ENCODE results near the gene NHS.

The NHS gene

DNA sequence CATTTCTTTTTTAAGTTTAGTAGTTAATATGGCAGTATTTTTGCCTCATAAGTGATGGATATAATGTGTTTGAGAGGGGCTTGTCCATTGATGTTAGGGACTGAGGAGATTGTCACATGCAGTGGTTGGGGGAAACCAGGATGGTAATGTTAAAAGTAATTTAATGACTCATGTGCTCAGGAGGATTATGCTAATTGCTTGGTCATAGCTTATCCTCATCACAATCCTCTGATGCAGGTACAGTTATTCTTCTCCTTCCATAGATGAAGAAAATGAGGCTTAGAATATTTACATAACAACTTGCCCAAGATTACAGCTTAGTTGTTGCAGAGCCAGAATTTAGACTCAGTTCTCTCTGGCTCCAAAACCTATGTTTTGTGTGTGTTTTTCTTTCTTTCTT lies 267.9 kb downstream of the NHS start:
- DNase-seq (ENCODE audit: extremely low spot score, insufficient read length, low read depth): no peak
- FAIRE-seq: no peak

GRCh38 chrX:17643528-17643927 lies 268.5 kb downstream of the NHS start:
- no peak for DNase-seq (ENCODE audit: extremely low spot score, insufficient read length, low read depth)
- no peak for FAIRE-seq

GRCh38 chrX:17644001-17644400 lies 269.0 kb downstream of the NHS start:
- no peak for DNase-seq (ENCODE audit: extremely low spot score, insufficient read length, low read depth)
- FAIRE-seq: no peak

DNA sequence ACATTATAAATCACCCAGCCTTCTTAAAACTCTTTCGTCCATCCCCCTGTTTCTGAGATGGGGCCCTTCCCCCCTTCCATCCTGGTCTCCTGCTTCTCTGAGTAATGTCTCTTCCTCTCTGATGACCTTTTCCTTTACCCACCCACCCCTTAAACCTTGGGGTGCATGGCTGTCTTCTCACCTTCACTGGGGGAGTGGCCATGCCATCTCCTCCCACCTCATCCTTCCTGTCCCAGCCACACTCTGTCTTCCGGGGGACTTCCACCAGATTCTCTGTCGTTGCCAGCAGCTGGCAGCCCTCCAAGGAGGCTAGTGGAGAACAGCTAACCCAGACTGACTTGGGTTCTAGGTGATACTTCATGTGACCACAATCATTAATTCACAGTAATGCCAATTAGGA lies 279.1 kb downstream of the NHS start:
- no peak for FAIRE-seq
- DNase-seq (ENCODE audit: extremely low spot score, insufficient read length, low read depth): no peak

- FAIRE-seq (no peak), DNase-seq (ENCODE audit: extremely low spot score, insufficient read length, low read depth) (no peak)
Measured at GRCh38 chrX:17655211-17656034, 280.4 kb downstream of the NHS start.

GRCh38 chrX:17656035-17656418 lies 281.0 kb downstream of the NHS start:
- DNase-seq (ENCODE audit: extremely low spot score, insufficient read length, low read depth) (no peak), FAIRE-seq (no peak)

DNA sequence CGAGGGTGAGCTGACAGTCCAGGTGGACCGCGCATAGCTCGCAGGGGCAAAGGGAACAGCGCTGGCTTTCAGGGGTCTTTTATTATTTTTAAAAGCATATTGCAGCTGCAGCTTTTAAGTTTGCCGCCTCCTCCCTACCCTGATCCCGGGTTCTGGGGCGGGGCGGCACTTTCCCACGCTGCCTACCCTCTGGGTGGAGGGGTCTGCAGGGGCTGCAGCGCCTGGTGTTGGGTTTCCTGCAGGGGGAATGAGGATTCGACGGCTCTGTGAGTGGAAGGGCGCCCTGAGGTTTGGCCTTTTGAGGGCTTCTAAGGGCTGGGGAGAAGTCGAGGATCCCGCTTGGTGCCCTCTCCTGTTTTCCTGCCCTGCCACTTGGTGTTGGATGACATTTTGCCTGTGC lies 281.6 kb downstream of the NHS start:
- DNase-seq (ENCODE audit: extremely low spot score, insufficient read length, low read depth) (no peak), FAIRE-seq (no peak)

- DNase-seq (ENCODE audit: extremely low spot score, insufficient read length, low read depth) (no peak), FAIRE-seq (no peak)
Measured at GRCh38 chrX:17662391-17662790, 287.4 kb downstream of the NHS start.

DNA sequence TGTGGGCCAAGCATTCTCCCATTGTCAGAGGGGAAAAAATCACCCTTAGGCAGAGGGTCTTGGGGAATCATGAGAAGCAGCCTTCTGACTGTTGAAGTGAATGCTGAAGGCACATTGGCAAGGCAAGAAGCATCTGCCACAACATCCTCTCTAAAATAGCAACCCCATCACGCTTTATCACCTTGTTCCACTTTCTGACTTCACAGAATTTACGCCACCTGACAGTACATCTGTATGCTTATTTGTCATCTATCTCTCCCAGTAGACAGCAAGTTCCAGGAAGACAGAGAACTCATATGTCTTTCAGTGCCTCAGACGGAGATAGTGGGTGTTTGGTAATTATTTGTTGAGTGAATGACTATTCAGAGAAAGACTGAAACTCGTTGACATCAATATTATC lies 293.9 kb downstream of the NHS start:
- no peak for DNase-seq (ENCODE audit: extremely low spot score, insufficient read length, low read depth)
- no peak for FAIRE-seq

- DNase-seq (ENCODE audit: extremely low spot score, insufficient read length, low read depth): no peak
- FAIRE-seq: no peak
Measured at GRCh38 chrX:17669458-17669857, 294.5 kb downstream of the NHS start.

- FAIRE-seq: no peak
- no peak for DNase-seq (ENCODE audit: extremely low spot score, insufficient read length, low read depth)
Measured at GRCh38 chrX:17669891-17670290, 294.9 kb downstream of the NHS start.

GRCh38 chrX:17670874-17671273 lies 295.9 kb downstream of the NHS start:
- FAIRE-seq (no peak), DNase-seq (ENCODE audit: extremely low spot score, insufficient read length, low read depth) (no peak)

- no peak for FAIRE-seq
- DNase-seq (ENCODE audit: extremely low spot score, insufficient read length, low read depth): no peak
Measured at GRCh38 chrX:17674601-17675000, 299.6 kb downstream of the NHS start.

DNA sequence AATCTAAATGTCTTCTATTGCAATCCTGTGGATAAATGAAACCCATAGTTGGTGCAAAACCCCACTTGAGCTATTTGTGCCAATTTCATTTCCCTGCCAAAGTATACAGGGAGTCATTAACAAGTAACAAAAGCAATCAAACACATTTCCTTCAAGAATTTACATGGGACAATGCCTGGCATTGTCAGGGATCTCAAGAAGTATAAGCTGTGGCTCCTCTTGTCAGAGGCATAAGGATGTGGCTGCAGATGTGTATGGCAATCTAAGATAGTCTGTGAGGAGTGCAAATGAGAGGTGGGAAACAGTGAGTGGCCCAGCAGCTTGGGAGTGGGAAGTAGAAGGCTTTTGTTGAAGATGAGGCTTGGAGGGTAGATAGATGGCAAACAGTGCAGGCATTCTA lies 304.3 kb downstream of the NHS start:
- no peak for DNase-seq (ENCODE audit: extremely low spot score, insufficient read length, low read depth)
- no peak for FAIRE-seq

GRCh38 chrX:17679820-17680219 lies 304.8 kb downstream of the NHS start:
- FAIRE-seq (no peak), DNase-seq (ENCODE audit: extremely low spot score, insufficient read length, low read depth) (no peak)

GRCh38 chrX:17680732-17681413 lies 305.9 kb downstream of the NHS start:
- FAIRE-seq: no peak
- DNase-seq (ENCODE audit: extremely low spot score, insufficient read length, low read depth): no peak

- no peak for FAIRE-seq
Measured at GRCh38 chrX:17682259-17682658, 307.3 kb downstream of the NHS start.

GRCh38 chrX:17685026-17685425 lies 310.0 kb downstream of the NHS start:
- FAIRE-seq: no peak
- no peak for DNase-seq (ENCODE audit: extremely low spot score, insufficient read length, low read depth)

More at GRCh38 chrX:17682259-17682658, 307.3 kb downstream of the NHS start:
- no peak for DNase-seq (ENCODE audit: extremely low spot score, insufficient read length, low read depth)

- FAIRE-seq (no peak), DNase-seq (ENCODE audit: extremely low spot score, insufficient read length, low read depth) (no peak)
Measured at GRCh38 chrX:17687648-17688047, 312.6 kb downstream of the NHS start.

GRCh38 chrX:17689971-17690409 lies 315.0 kb downstream of the NHS start:
- no peak for DNase-seq (ENCODE audit: extremely low spot score, insufficient read length, low read depth)
- peak; percentile 72 for FAIRE-seq

DNA sequence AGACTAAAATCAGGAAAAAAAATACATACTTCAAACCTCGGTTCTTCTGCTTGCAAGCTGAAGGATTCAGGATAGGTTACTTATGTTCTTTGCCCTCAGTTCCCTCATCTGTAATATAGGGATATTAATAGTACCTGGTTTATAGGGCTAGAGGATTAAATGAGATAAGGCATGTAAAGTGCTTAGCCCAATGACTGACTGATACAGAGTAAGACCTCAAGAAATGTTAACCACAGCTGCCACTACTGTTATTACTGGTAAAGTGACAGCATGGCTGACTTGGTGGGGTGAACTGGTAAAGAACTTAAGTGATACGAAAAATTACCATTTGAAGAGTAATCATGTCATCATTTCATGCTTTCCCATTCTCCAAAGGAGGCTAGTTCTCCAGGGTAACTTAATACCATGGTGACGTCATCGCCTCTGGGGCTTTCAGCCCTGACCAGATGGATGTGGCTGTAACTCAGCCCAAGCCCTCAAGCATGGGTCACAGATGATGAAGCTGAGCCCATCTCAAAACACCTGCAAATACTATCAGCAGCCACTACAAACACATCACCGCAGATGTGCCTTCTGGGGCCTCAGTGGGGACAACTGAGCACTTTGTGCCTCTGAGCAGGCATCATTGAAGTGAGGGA lies 317.8 kb downstream of the NHS start:
- FAIRE-seq: no peak

More for the DNA sequence above, 317.8 kb downstream of the NHS start:
- no peak for DNase-seq (ENCODE audit: extremely low spot score, insufficient read length, low read depth)

All from GM18507 (cell line).